RKO (cell line): ENCODE measurements around the gene FILIP1L.

Experiments used
- DNase-seq: peaks from one replicate; pipeline ENCODE4 v3.0.0-alpha.2; 2016; ENCODE audit warnings: low spot score

The FILIP1L gene

DNA sequence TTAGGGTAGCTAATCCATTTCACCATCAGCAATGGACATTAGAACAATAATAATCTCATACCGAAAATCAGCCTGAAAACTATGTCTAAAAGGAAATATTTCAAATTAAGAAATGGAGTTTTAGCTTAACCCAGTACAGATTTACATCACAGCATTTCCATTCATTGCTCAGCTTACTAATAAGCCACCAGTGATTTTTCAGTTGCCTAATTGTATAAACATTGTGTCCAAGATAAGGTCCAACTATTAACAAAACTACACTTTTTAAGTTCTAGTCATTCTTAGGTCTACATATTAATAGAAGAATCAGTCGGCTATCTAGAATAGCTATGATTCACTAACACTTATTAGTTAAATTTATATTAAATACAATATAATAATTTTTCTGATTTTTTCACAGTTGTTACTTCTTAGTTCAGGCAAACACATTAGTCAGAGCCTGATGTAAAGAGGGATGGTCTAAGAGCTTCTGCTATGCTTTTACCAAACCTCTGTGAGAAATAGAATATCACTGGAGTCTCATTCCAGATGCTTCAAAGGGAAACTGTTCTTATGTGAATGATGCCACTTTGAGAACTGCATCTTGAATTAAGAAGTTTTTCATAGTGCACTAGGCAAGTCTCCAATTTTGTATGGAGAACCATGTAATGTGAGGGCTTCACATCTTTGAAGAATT is 222.6 kb downstream of the FILIP1L start:
- no peak for DNase-seq

GRCh38 chr3:99885851-99886250 is 228.4 kb downstream of the FILIP1L start:
- no peak for DNase-seq

GRCh38 chr3:99885085-99885484 is 229.2 kb downstream of the FILIP1L start:
- DNase-seq: no peak

DNA sequence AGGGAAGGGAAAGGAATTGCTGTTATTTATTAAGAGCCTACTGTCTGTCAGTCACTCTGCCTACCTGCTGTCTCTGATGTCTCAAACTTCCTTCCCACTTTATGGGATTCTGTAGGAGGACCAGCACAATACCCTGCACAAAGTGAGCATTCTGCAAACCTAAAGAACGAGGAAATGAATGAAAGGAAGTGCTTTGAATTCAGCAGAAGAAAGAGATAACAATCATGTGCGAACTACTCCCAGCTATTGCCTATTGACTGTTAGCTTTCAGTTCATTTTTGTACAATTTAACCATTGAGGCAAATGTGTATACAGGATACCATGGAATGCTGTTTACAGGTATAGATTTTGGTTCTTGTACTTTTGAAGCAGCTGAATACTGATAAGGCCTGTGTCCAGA is 229.8 kb downstream of the FILIP1L start:
- DNase-seq: no peak

GRCh38 chr3:99883693-99884092 is 230.6 kb downstream of the FILIP1L start:
- DNase-seq: no peak

GRCh38 chr3:99883138-99883461 is 231.2 kb downstream of the FILIP1L start:
- no peak for DNase-seq

GRCh38 chr3:99882436-99883137 is 231.7 kb downstream of the FILIP1L start:
- no peak for DNase-seq

DNA sequence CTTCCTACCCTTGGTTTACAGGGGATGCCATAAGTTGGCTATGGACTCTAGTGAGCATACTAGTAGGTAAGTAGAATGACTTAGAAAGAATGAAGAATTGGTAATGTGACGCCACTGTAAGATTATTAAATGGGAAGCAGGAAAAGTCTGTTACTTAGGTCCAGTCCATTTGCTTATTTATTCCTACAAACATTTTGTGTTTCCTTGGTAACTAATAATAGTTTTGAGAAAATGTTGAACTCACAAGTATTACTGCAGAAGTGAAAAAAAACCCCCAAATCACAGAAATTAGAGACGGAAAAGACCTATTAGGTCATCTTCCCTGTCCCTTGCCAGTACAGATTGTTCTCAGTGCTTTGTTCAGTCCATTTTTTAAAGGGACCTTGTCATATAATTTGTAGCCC is 233.2 kb downstream of the FILIP1L start:
- no peak for DNase-seq

- DNase-seq: no peak
Observed at GRCh38 chr3:99879275-99879674, 235.0 kb downstream of the FILIP1L start.

DNA sequence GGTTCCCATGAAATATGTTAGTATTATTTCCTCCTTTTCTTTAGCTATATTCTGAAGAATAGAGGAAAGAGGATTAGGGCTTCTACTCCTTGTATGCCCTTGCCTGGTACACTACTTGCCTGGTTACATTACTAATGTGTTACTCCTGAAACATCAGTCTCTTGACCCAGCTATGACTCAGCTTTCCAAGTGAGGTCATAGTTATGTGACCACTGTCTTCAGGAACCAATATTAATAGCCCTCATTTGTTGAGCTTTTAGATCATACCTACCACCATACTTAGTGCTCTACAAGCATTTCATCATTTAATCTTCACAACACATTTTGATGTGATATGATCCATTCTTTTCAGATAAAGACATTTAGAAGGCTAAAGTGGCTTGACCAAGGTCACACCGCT is 236.3 kb downstream of the FILIP1L start:
- peak; percentile 85 for DNase-seq

GRCh38 chr3:99877031-99877579 is 237.2 kb downstream of the FILIP1L start:
- no peak for DNase-seq

- DNase-seq: peak; percentile 82
Observed at GRCh38 chr3:99875929-99876841, 238.1 kb downstream of the FILIP1L start.

GRCh38 chr3:99875581-99875928 is 238.7 kb downstream of the FILIP1L start:
- peak; percentile 68 for DNase-seq

DNA sequence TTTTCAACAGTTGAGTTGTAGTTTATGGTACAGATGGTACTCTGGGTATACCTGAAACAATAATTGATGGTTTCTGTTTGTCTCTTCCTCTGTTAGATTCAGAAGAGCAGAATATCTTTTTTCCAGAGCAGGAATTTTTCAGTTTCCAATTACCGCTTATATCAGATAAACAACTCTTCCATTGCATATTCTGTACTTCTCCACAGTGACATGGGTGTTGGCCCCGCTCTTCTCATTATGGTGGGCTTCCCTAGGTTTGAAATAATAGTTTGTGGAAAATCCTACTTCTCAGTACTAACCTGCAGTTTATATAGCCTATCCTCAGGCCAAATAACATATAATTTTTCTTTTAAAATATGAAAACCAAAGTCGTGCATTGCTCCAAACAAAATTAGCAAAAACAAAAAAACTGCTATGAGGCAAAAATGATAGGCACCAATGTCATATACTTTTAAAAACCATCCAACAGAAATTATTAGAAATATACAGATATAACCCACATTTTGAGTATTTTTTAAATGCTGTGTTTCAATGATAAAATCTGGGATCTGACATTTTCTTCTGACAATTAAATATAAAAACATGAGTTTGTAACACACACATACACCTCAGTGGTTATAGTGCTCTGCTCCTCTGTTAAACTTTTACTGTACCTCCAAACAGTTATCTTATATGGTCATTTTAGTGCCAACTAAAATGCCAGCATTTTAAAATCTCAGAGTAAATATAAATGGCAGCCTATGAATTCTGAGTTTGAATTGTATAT is 239.9 kb downstream of the FILIP1L start:
- no peak for DNase-seq

DNA sequence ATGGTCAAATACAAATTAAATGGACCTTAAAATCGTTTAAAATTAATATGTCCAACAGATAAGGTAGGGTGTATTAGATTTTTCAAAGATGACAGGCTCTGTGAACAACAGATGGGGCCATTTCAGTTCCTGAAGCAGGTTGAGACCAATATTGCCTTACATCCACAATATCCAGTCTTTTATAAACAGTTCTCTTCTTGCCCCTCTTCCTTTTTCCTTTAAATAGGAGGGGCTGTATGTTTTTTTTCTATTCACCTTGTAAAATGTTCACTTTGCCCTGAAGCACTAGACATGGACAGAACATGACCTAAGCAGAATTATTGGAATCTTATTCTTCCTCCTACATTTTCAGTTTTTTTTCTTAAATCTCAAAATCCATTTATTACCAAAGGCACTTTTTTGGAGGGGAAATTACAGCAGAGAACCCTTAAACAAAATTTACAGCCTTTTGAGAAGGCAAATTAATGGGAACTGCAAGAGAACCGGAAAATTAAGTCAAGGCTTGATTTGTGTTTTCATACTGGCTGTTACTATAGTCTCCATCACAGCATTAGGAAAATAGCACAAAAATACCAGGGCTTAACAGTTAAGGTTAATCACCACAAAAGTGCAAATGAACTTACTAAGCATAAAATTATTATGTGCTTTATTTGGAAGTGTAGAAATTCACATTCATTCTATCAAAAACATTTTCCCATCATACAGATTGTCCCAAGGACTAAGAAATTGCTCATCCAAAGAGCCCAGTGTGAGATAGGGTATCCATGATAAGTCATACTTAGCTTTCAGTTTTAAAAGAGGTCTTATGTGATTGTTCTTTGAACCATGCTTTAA is 240.8 kb downstream of the FILIP1L start:
- DNase-seq: no peak

DNA sequence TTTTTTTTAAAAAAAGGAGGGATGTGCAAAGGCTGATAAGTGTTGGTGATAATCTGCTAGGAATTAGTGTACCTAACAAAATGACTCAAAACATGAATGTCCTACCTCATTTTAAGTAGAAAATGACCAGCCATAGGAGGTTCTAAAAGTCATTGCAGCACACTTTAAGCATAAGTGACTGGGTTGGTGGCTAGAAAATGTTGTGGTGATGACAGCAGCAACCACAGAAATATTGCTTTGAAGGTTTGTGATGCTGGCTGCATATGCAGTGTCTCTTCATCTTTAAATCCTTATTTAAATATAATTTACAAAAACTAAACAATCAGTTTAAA is 241.4 kb downstream of the FILIP1L start:
- DNase-seq: no peak

GRCh38 chr3:99871231-99872045 is 242.9 kb downstream of the FILIP1L start:
- DNase-seq: no peak

GRCh38 chr3:99870712-99871111 is 243.6 kb downstream of the FILIP1L start:
- DNase-seq: no peak

- DNase-seq: no peak
Observed at GRCh38 chr3:99869621-99870020, 244.7 kb downstream of the FILIP1L start.

- DNase-seq: peak; percentile 25
Observed at GRCh38 chr3:99868311-99868646, 246.0 kb downstream of the FILIP1L start.
